ENCODE results near the gene SAFB2. TPM values are rescaled to one million over a fixed set of nuclear protein-coding genes. Genes with fewer than 3 reads are reported as not detected.

The SAFB2 gene
- 10 to 100 TPM in 11 of 12 donors, not detected in 1; 32.9 to 72.7 (median 45.3) TPM for polyA plus RNA-seq (ENCODE audit: insufficient read length in 12 of 12)
- long read RNA-seq, donor 1, partial matches to known transcripts: 99 of 103 reads
- long read RNA-seq, donor 1, other reads (novel, unspliced or antisense): 0 of 103 reads
- long read RNA-seq, donor 2, partial matches to known transcripts: 53 of 53 reads
- long read RNA-seq, donor 2, other reads (novel, unspliced or antisense): 0 of 53 reads
- long read RNA-seq, donor 3, partial matches to known transcripts: 19 of 20 reads
- long read RNA-seq, donor 3, other reads (novel, unspliced or antisense): 0 of 20 reads
- long read RNA-seq, donor 4, partial matches to known transcripts: 6 of 6 reads
- long read RNA-seq, donor 4, other reads (novel, unspliced or antisense): 0 of 6 reads
- long read RNA-seq, donor 5, partial matches to known transcripts: 47 of 47 reads
- long read RNA-seq, donor 5, other reads (novel, unspliced or antisense): 0 of 47 reads
- long read RNA-seq, donor 6, partial matches to known transcripts: 6 of 6 reads
- long read RNA-seq, donor 6, other reads (novel, unspliced or antisense): 0 of 6 reads
- long read RNA-seq, donor 7, partial matches to known transcripts: 6 of 7 reads
- long read RNA-seq, donor 7, other reads (novel, unspliced or antisense): 0 of 7 reads
- long read RNA-seq, donor 8, partial matches to known transcripts: 32 of 33 reads
- long read RNA-seq, donor 8, other reads (novel, unspliced or antisense): 0 of 33 reads
- long read RNA-seq, donor 9, partial matches to known transcripts: 7 of 7 reads
- long read RNA-seq, donor 9, other reads (novel, unspliced or antisense): 0 of 7 reads
- long read RNA-seq, donor 10, partial matches to known transcripts: 19 of 27 reads
- long read RNA-seq, donor 10, other reads (novel, unspliced or antisense): 8 of 27 reads
- long read RNA-seq, donor 11, partial matches to known transcripts: 21 of 21 reads
- long read RNA-seq, donor 11, other reads (novel, unspliced or antisense): 0 of 21 reads

DNA sequence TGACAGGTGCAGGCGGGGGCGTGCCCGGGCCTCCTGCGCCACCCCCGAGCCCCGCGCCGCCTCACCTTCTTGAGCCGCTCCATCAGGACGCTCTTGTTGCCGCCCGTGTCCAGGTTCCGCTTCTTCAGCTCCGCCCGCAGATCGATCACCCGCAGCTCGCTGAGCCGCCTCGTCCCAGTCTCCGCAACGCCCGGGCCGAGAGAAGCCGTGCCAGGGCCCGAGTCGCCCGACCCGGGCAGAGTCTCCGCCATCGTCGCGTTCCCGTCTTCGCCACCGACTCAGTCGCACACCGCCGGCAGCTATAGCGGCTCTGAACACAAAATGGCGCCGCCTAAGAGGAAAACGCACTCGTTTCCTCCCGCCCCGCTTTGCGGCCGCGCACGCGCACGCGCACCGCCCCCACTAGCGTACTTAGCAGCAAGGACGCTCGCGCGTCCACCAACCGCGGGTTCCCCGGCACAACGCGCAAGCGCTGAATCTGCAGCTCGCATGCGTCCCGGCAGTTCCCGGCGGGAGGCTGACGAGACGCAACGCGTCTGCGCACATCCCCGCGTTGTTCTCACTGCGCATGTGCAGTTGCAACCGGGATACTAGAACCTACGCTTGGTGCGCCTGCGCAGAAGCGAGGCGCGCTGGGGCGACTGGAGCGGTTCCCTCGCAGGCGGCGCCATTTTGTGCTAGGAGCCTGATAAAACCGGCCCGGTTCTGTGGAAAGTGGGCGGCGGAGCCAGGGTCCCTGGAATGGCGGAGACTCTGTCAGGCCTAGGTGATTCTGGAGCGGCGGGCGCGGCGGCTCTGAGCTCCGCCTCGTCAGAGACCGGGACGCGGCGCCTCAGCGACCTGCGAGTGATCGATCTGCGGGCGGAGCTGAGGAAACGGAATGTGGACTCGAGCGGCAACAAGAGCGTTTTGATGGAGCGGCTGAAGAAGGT is at the start of gene SAFB2, which contains the start of gene SAFB:
Gene SAFB2 (minus strand): TSS at position 312 of the 932 bp plus-strand sequence. CDS start 61 bp downstream, at position 251.
Gene SAFB (plus strand): TSS at position 619 of the 932 bp plus-strand sequence. CDS start 123 bp downstream, at position 742.
- DNase-seq: peak; percentile 100

- DNase-seq: no peak
Observed at GRCh38 chr19:5671600-5671999, 49.0 kb upstream of the SAFB2 start.

DNA sequence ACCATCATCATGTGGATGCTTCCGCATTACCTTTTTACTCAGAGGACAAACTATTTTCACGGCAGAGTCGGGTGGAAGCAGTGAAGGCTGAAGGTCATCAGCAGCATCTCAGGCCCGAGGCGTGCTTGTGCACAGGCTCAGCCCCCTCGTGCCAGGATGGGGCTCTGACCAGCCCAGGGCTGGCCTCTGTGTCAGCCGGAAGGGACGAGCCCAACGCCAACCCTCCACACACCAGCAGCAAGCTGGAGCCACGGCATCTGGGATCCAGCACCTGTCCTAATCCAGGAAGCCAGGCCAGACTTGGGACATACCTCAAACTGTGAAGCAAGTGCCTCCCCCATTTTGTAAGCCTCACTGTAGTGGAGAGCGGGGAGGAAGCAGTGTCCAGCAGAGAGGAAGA is 46.6 kb upstream of the SAFB2 start:
- DNase-seq: no peak

GRCh38 chr19:5667751-5668271 is 45.2 kb upstream of the SAFB2 start:
- no peak for DNase-seq

GRCh38 chr19:5666921-5667610 is 44.5 kb upstream of the SAFB2 start:
- no peak for DNase-seq

- DNase-seq: no peak
Observed at GRCh38 chr19:5665781-5666513, 43.4 kb upstream of the SAFB2 start.

DNA sequence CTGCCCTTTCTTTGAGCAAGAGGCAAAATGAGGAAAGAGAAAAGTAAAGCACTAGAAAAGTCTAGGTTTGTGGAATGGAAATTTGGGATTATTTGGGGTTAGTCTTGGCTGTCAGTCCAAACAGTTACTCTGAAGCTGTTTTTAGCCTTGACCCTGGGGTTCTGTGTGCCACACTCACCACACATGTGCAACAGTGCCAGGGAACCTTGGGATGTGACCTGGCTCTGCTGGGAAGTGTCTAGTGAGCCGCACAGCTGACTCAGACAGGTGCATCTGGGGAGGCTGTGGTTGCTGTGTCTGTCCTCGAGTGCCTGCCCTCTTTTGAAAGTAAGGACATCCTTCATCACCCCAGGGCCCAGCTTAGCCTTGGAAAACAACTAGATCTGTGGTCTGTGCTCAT is 41.9 kb upstream of the SAFB2 start:
- DNase-seq: no peak

GRCh38 chr19:5663904-5664303 is 41.3 kb upstream of the SAFB2 start:
- no peak for DNase-seq

- DNase-seq: no peak
Observed at GRCh38 chr19:5661483-5661882, 38.9 kb upstream of the SAFB2 start.

GRCh38 chr19:5655412-5655811 is 32.8 kb upstream of the SAFB2 start:
- no peak for DNase-seq

DNA sequence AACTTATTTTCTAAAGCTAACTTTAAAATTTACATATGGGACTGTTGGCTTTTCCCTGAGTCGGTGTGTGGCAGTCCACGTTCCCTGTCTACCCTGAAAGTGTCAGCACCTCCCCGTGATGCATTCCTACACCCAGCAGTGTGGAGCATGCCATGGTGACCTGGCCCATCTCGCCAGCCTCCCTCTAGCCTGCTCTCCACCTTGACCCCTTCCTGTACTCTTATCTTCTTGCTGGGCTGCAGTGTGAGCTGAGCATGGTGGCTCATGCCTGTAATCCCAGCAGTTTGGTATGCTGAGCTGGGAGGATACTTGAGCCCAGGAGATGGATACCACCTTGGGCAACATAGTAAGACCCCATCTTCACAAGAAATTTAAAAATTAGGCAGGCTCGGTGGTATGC is 32.4 kb upstream of the SAFB2 start:
- no peak for DNase-seq

- no peak for DNase-seq
Observed at GRCh38 chr19:5652261-5652660, 29.7 kb upstream of the SAFB2 start.

- no peak for DNase-seq
Observed at GRCh38 chr19:5651361-5651760, 28.8 kb upstream of the SAFB2 start.

- DNase-seq: no peak
Observed at GRCh38 chr19:5648464-5648863, 25.9 kb upstream of the SAFB2 start.

DNA sequence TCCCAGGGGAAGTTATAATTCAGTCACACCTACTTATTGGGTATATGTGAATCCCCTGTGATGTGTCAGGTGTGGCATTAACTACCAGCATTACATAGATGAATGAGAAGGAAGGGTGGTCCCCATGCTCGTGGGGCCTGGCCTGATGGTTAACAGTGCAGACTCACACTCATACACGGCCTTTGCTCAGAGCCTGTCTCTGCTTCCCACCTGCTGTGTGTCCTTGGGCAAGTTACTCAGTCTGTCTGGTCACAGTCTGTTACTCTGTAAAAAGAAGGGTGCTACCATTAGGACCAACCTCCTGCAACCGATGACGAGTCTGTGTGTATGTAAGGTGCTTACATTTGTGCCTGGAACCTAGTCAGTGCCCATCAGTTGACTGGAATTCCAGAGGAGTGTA is 24.1 kb upstream of the SAFB2 start:
- DNase-seq: no peak

GRCh38 chr19:5645409-5645808 is 22.8 kb upstream of the SAFB2 start:
- DNase-seq: no peak

- DNase-seq: no peak
Observed at GRCh38 chr19:5644037-5644436, 21.5 kb upstream of the SAFB2 start.

- DNase-seq: no peak
Observed at GRCh38 chr19:5643060-5643459, 20.5 kb upstream of the SAFB2 start.

- DNase-seq: no peak
Observed at GRCh38 chr19:5642204-5642603, 19.6 kb upstream of the SAFB2 start.

DNA sequence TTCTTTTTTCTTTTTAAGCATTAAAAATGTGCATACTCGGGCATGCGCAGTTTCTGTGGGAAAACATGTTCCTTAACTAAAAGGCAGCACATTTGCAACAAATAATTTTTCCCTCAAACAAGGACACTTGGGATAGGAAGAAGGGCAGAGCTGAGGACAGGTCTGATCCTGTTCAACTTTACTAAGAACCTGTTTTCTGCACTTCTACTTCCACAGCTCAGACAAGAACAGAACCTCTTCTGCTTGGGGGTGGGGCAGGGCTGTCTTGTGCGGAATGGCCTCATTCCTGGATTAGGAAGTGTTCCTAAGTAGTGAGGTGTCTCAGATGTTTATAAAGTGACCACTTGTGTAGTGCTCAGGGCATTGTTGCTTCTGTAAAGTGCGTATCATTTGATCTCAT is 18.6 kb upstream of the SAFB2 start:
- no peak for DNase-seq
